IMR-90 (cell line): Measurements from ENCODE around the gene S100A13. TPM values are rescaled to one million over a fixed set of nuclear protein-coding genes. Genes with fewer than 3 reads are reported as not detected.
A peak's percentile ranks its signal among the peaks of the same experiment; 100 is the strongest.

Experiments
- ATAC-seq: fragments of 200-7000 bp; cut with Tn5 transposase; 2 replicates; pipeline ENCODE4 v1.9.1; 2020; ENCODE audit warnings: low read depth, mild to moderate bottlenecking, moderate library complexity
- BruUV-seq: library from RNA; stranded (reverse); fragments of 400-500 nt; replicated peaks from 2 replicates; lab custom pipeline; 2021; lab: Mats Ljungman, UMichigan
- CTCF ChIA-PET: fragments of 300-600 bp; formaldehyde crosslinking; extraction: SDS; loops from one replicate; lab custom pipeline; 2021; ENCODE audit warnings: antibody characterized with exemption; lab: Yijun Ruan, JAX
- POLR2A ChIA-PET: fragments of 300-600 bp; sonication (Branson Sonifier 250); formaldehyde crosslinking; loops from one replicate; lab custom pipeline; 2022; ENCODE audit warnings: antibody characterized with exemption; ENCODE audit not compliant: unreplicated experiment; lab: Charles Lee
- DNase-seq: peaks from one replicate; pipeline ENCODE4 v3.0.0; 2013
- H2AFZ ChIP-seq: replicated peaks from 2 replicates; pipeline ENCODE3; 2013; ENCODE audit warnings: low read length, mild to moderate bottlenecking; ENCODE audit not compliant: poor library complexity
- H2AK5ac ChIP-seq: 2 replicates; pipeline ENCODE4 v1.6.1; 2013; ENCODE audit warnings: low read depth, low read length, inconsistent platforms
- H2AK9ac ChIP-seq: replicated peaks from 2 replicates; pipeline ENCODE3; 2013; ENCODE audit warnings: mild to moderate bottlenecking, low read depth, low read length, moderate library complexity; ENCODE audit not compliant: poor library complexity
- H2BK120ac ChIP-seq: 2 replicates; pipeline ENCODE4 v1.6.1; 2013; ENCODE audit warnings: low read depth, low read length, inconsistent platforms
- H2BK15ac ChIP-seq: 3 replicates; pipeline ENCODE4 v1.6.1; 2013; ENCODE audit warnings: low read depth, low read length, inconsistent platforms
- H2BK20ac ChIP-seq: 2 replicates; pipeline ENCODE4 v1.6.1; 2013; ENCODE audit warnings: low read depth, mild to moderate bottlenecking, inconsistent platforms, low read length, moderate library complexity
- H2BK5ac ChIP-seq: 2 replicates; pipeline ENCODE4 v1.6.1; 2013; ENCODE audit warnings: mild to moderate bottlenecking, low read depth, low read length, inconsistent platforms; ENCODE audit not compliant: poor library complexity, severe bottlenecking
- H3K14ac ChIP-seq: replicated peaks from 2 replicates; pipeline ENCODE4 v1.6.1; 2013; ENCODE audit warnings: low read depth, low read length, inconsistent platforms
- H3K18ac ChIP-seq: 2 replicates; pipeline ENCODE4 v1.6.1; 2013; ENCODE audit warnings: low read depth, low read length, control low read depth
- H3K23ac ChIP-seq: 2 replicates; pipeline ENCODE4 v1.6.1; 2013; ENCODE audit warnings: low read depth, low read length, inconsistent platforms
- H3K27ac ChIP-seq: 2 replicates; pipeline ENCODE4 v1.5.1; 2013; ENCODE audit warnings: mild to moderate bottlenecking, control low read depth, low read length; ENCODE audit not compliant: insufficient read depth
- H3K27me3 ChIP-seq: 2 replicates; pipeline ENCODE4 v1.6.1; 2013; ENCODE audit warnings: low read length; ENCODE audit not compliant: control insufficient read depth, insufficient read depth
- H3K36me3 ChIP-seq: 2 replicates; pipeline ENCODE4 v1.6.1; 2013; ENCODE audit warnings: low read length, mixed read lengths; ENCODE audit not compliant: control insufficient read depth, insufficient read depth
- H3K4ac ChIP-seq: 2 replicates; pipeline ENCODE4 v1.6.1; 2013; ENCODE audit warnings: low read depth, low read length, inconsistent platforms
- H3K4me1 ChIP-seq: 2 replicates; pipeline ENCODE4 v1.6.1; 2013; ENCODE audit warnings: low read length, mixed read lengths; ENCODE audit not compliant: control insufficient read depth, insufficient read depth
- H3K4me2 ChIP-seq: 2 replicates; pipeline ENCODE4 v1.6.1; 2013; ENCODE audit warnings: low read depth, mild to moderate bottlenecking, control low read depth, low read length, moderate library complexity
- H3K4me3 ChIP-seq: 2 replicates; pipeline ENCODE4 v1.5.1; 2013; ENCODE audit warnings: low read depth, mild to moderate bottlenecking, control low read depth, low read length, moderate library complexity; ENCODE audit not compliant: insufficient read depth
- H3K56ac ChIP-seq: 2 replicates; pipeline ENCODE4 v1.6.1; 2013; ENCODE audit warnings: low read length, inconsistent platforms; ENCODE audit not compliant: insufficient read depth; ENCODE audit errors: extremely low read depth
- H3K79me1 ChIP-seq, 2 experiments: 2 replicates each; pipeline ENCODE4 v1.6.1; 2013; ENCODE audit warnings: low read length in 2 of 2, inconsistent platforms in 1 of 2, low read depth in 1 of 2
- H3K9ac ChIP-seq: 2 replicates; pipeline ENCODE4 v1.6.1; 2013; ENCODE audit warnings: low read depth, low read length, control low read depth
- H3K9me1 ChIP-seq: 2 replicates; pipeline ENCODE4 v1.6.1; 2013; ENCODE audit warnings: low read length, inconsistent platforms; ENCODE audit not compliant: insufficient read depth
- H3K9me3 ChIP-seq: 2 replicates; pipeline ENCODE4 v1.6.1; 2013; ENCODE audit warnings: low read length; ENCODE audit not compliant: control insufficient read depth, insufficient read depth
- H4K20me1 ChIP-seq: 2 replicates; pipeline ENCODE4 v1.6.1; 2013; ENCODE audit warnings: low read length, inconsistent platforms; ENCODE audit not compliant: insufficient read depth
- H4K5ac ChIP-seq: 2 replicates; pipeline ENCODE4 v1.6.1; 2013; ENCODE audit warnings: mild to moderate bottlenecking, low read depth, low read length, control low read depth
- H4K8ac ChIP-seq, 2 experiments: 2 replicates each; pipeline ENCODE4 v1.6.1; 2013; ENCODE audit warnings: low read depth in 2 of 2, low read length in 2 of 2, control low read depth in 1 of 2, inconsistent platforms in 1 of 2
- H4K91ac ChIP-seq: 2 replicates; pipeline ENCODE4 v1.6.1; 2013; ENCODE audit warnings: low read depth, low read length, inconsistent platforms; ENCODE audit not compliant: insufficient read depth
- CEBPB ChIP-seq: IDR thresholded peaks from 2 replicates; pipeline ENCODE4 v1.6.1; 2012; ENCODE audit warnings: low read depth, low read length, improper control_type of control experiment
- ELK1 ChIP-seq: fragments of 150-350 bp; IDR thresholded peaks from 2 replicates; pipeline ENCODE4 v1.6.1; 2016; ENCODE audit warnings: low read depth, mild to moderate bottlenecking, low read length, moderate library complexity, borderline replicate concordance
- FOS ChIP-seq: fragments of 150-350 bp; IDR thresholded peaks from 2 replicates; pipeline ENCODE4 v1.6.1; 2016; ENCODE audit warnings: low read depth, low read length
- MAFK ChIP-seq: IDR thresholded peaks from 2 replicates; pipeline ENCODE4 v1.6.1; 2012; ENCODE audit warnings: low read depth, low read length, improper control_type of control experiment
- MAZ ChIP-seq: IDR thresholded peaks from 2 replicates; pipeline ENCODE4 v1.6.1; 2012; ENCODE audit warnings: low read depth, mild to moderate bottlenecking, low read length, improper control_type of control experiment, moderate library complexity, borderline replicate concordance
- MXI1 ChIP-seq: IDR thresholded peaks from 2 replicates; pipeline ENCODE4 v1.6.1; 2012; ENCODE audit warnings: low read depth, mild to moderate bottlenecking, low read length, moderate library complexity, borderline replicate concordance
- NFE2L2 ChIP-seq: fragments of 150-350 bp; IDR thresholded peaks from 2 replicates; pipeline ENCODE4 v1.6.1; 2016; ENCODE audit warnings: low read depth, mild to moderate bottlenecking, low read length
- POLR2A ChIP-seq: IDR thresholded peaks from 2 replicates; pipeline ENCODE4 v1.6.1; 2012; ENCODE audit warnings: mild to moderate bottlenecking, low read depth, low read length
- USF2 ChIP-seq: fragments of 150-350 bp; IDR thresholded peaks from 2 replicates; pipeline ENCODE4 v1.6.1; 2017; ENCODE audit warnings: mild to moderate bottlenecking, antibody characterized with exemption, low read length, low read depth
- WGBS, 2 experiments: methylation state at CpG; one replicate each; pipeline versions ENCODE4 v1.1.5 to v1.1.7; 2013; ENCODE audit warnings: missing lambda C conversion rate in 2 of 2; ENCODE audit not compliant: insufficient read length in 1 of 2; ENCODE audit errors: extremely low coverage in 2 of 2; 5-methylcytosine and 5-hydroxymethylcytosine counted together
- dilution Hi-C: fragments of 300-500 bp; cut with HindIII; formaldehyde crosslinking; loops from one replicate; pipeline ENCODE4 v1.14.3; 2018; ENCODE audit warnings: low sequenced_read_pairs; ENCODE audit not compliant: unreplicated experiment
- in situ Hi-C: fragments of 300-500 bp; cut with MboI; formaldehyde crosslinking; loops from 3 replicates; pipeline ENCODE4 v1.14.3; 2019; ENCODE audit warnings: low sequenced_read_pairs, inconsistent platforms, mixed read lengths
- intact Hi-C: fragments of 100-400 bp; cut with micrococcal nuclease; formaldehyde crosslinking; loops from 2 replicates; pipeline ENCODE4 v1.10.0; 2022
- polyA plus RNA-seq, 3 experiments: library from polyadenylated mRNA; depleted of rRNA; stranded (reverse); fragments of >200 nt; gene quantifications; 2 replicates each; pipeline ENCODE4 v1.2.3, GENCODE V29; 2012; ENCODE audit warnings: low replicate concordance in 1 of 3
- total RNA-seq: library from RNA; depleted of rRNA; stranded (reverse); fragments of >200 nt; gene quantifications from 2 replicates; pipeline ENCODE4 v1.2.3, GENCODE V29; 2012

Gene S100A13
- total and polyA plus RNA-seq, 2 of the 4 experiments (the other 2 are of a cell fraction), result 122 to 468 TPM

- no peak for TF ChIP-seq MAFK
Observed at GRCh38 chr1:153655333-153655732, 28.0 kb upstream of the S100A13 start (continued).

GRCh38 chr1:153652805-153653500 lies 25.6 kb upstream of the S100A13 start:
- H4K91ac ChIP-seq, result peak overlapping the region; percentile 11; the same call in 1 of the 2 replicates
- intact Hi-C loops (loop anchor here (1.0 kb wide), 1 partner anchor 81 kb away; no protein-coding TSS in a partner anchor), dilution Hi-C loops (no loop called here), in situ Hi-C loops (no loop called here)
- peak overlapping the region; percentile 84 for H2AFZ ChIP-seq
- H2BK20ac ChIP-seq, result 0 out of 2 replicates have a peak overlapping the region, but pooled peaks have one; percentile 15
- no peaks in the 10 kb centered on the region for H3K27me3 ChIP-seq
- peak overlapping the region; percentile 25 for H2AK9ac ChIP-seq
- no peaks in the 10 kb centered on the region for H4K20me1 ChIP-seq
- H2BK120ac ChIP-seq, result no peak overlapping the region
- 83% methylated on average over 1 of the region's 3 CpGs; no CpG with 5 or more reads in 1 of the 2 experiments for WGBS, 2 experiments
- H3K9ac ChIP-seq, result no peak overlapping the region
- H3K23ac ChIP-seq, result peak overlapping the region; percentile 55; the same call in 1 of the 2 replicates
- peak overlapping the region; percentile 77; the same call in 1 of the 2 replicates for H4K5ac ChIP-seq
- no TSS peak for BruUV-seq
- peak overlapping the region; percentile 52 for H3K4ac ChIP-seq
- no peak overlapping the region for H3K4me3 ChIP-seq
- CTCF ChIA-PET, result interaction anchor here (1.7 kb wide), 1 partner anchor 81 kb away, joined by 5 read pairs; no protein-coding TSS in a partner anchor
- H3K14ac ChIP-seq, result peak overlapping the region; percentile 25; the same call in 1 of the 2 replicates
- ATAC-seq, result peak; percentile 58
- peak; percentile 64 for DNase-seq
- H3K56ac ChIP-seq, result no peak overlapping the region
- peak overlapping the region; percentile 75 to 83 for H4K8ac ChIP-seq
- H2BK15ac ChIP-seq, result peak overlapping the region; percentile 42; the same call in 1 of the 3 replicates
- H3K79me1 ChIP-seq, result no peaks in the 10 kb centered on the region
- TF ChIP-seq MXI1 (no peak), MAFK (no peak), USF2 (no peak), FOS (0 out of 2 replicates have a peak, but pooled peaks have one; percentile 18), CEBPB (peak; percentile 51), NFE2L2 (no peak), MAZ (no peak), ELK1 (no peak), POLR2A (no peak)
- no peaks in the 10 kb centered on the region for H3K9me3 ChIP-seq
- H3K18ac ChIP-seq, result peak overlapping the region; percentile 34; the same call in 1 of the 2 replicates
- POLR2A ChIA-PET, result no interaction called here
- no peaks in the 10 kb centered on the region for H3K36me3 ChIP-seq
- no peak overlapping the region; the same call in 1 of the 2 replicates for H2AK5ac ChIP-seq
- H3K4me1 ChIP-seq, result peaks cover 7% of the 10 kb centered on the region
- H3K27ac ChIP-seq, result no peak overlapping the region
- peaks cover 6% of the 10 kb centered on the region; the same call in 1 of the 2 replicates for H3K9me1 ChIP-seq
- H2BK5ac ChIP-seq, result no peak overlapping the region
- H3K4me2 ChIP-seq, result no peak overlapping the region; the same call in 1 of the 2 replicates
